A673 (cell line): ENCODE results near the gene MMP21.

Experiments used
- CTCF ChIP-seq: fragments of 300-800, 200-600 bp; sonication (generic); conservative IDR thresholded peaks from 2 replicates; pipeline ENCODE4 v1.5.1; 2017; ENCODE audit warnings: low read depth, mild to moderate bottlenecking, antibody characterized with exemption, low read length, moderate library complexity, mixed read lengths
- EZH2 ChIP-seq: fragments of 200-600 bp; sonication (generic); IDR thresholded peaks from 2 replicates; pipeline ENCODE4 v1.6.1; 2017; ENCODE audit warnings: borderline replicate concordance, low read depth, mild to moderate bottlenecking, mixed read lengths, antibody characterized with exemption, low read length; ENCODE audit not compliant: poor library complexity, severe bottlenecking

- TF ChIP-seq CTCF (no peak), EZH2 (no peak)
Observed at GRCh38 chr10:125719173-125720001, 56.2 kb downstream of the MMP21 start, which contains the start of gene EDRF1.
